Liver (tissue), 9 donors: ENCODE data around the gene SCGB3A2. TPM values are rescaled to one million over a fixed set of nuclear protein-coding genes. Genes with fewer than 3 reads are reported as not detected.

Experiments
- DNase-seq: peaks from one replicate; pipeline ENCODE4 v3.0.0-alpha.2; 2017; ENCODE audit warnings: low spot score
- H3K27ac ChIP-seq, 2 donors: one replicate each; pipeline ENCODE4 v1.7.0; 2013; ENCODE audit warnings: inconsistent platforms in 2 of 2, low read length in 2 of 2, control low read depth in 1 of 2, low read depth in 1 of 2, mild to moderate bottlenecking in 1 of 2
- H3K27me3 ChIP-seq, 4 donors: one replicate each; pipeline versions ENCODE4 v1.6.1 to v1.7.0; 2013; ENCODE audit warnings: low read length in 3 of 4, inconsistent platforms in 1 of 4, mild to moderate bottlenecking in 1 of 4, moderate library complexity in 1 of 4; ENCODE audit not compliant: control insufficient read depth in 4 of 4, insufficient read depth in 4 of 4
- H3K36me3 ChIP-seq, 4 donors: one replicate each; pipeline versions ENCODE4 v1.6.1 to v1.7.0; 2013; ENCODE audit warnings: low read length in 3 of 4, mild to moderate bottlenecking in 3 of 4, low read depth in 1 of 4, moderate library complexity in 1 of 4; ENCODE audit not compliant: control insufficient read depth in 4 of 4, insufficient read depth in 3 of 4
- H3K4me1 ChIP-seq, 4 donors: one replicate each; pipeline versions ENCODE4 v1.6.1 to v1.7.0; 2013; ENCODE audit warnings: low read length in 3 of 4, mild to moderate bottlenecking in 3 of 4, moderate library complexity in 1 of 4; ENCODE audit not compliant: control insufficient read depth in 4 of 4, insufficient read depth in 4 of 4
- H3K4me3 ChIP-seq, 3 donors: one replicate each; pipeline versions ENCODE4 v1.6.1 to v1.7.0; 2013; ENCODE audit warnings: low read length in 3 of 3, control low read depth in 1 of 3, low read depth in 1 of 3, mild to moderate bottlenecking in 1 of 3
- H3K9ac ChIP-seq, 2 donors: one replicate each; pipeline ENCODE4 v1.7.0; 2013; ENCODE audit warnings: low read length in 2 of 2, mild to moderate bottlenecking in 2 of 2, moderate library complexity in 2 of 2, control low read depth in 1 of 2, low read depth in 1 of 2
- H3K9me3 ChIP-seq, 4 donors: one replicate each; pipeline versions ENCODE4 v1.6.1 to v1.7.0; 2013; ENCODE audit warnings: low read length in 3 of 4; ENCODE audit not compliant: control insufficient read depth in 4 of 4
- ATF3 ChIP-seq: IDR thresholded peaks from 2 replicates; pipeline ENCODE4 v1.6.1; 2016; ENCODE audit warnings: antibody characterized with exemption
- EGR1 ChIP-seq, 2 donors: IDR thresholded peaks; 2 replicates each; pipeline ENCODE4 v1.6.1; 2016 to 2018; ENCODE audit warnings: antibody characterized with exemption in 2 of 2, low read depth in 2 of 2
- FOXA1 ChIP-seq: IDR thresholded peaks from 2 replicates; pipeline ENCODE4 v1.6.1; 2016; ENCODE audit warnings: antibody characterized with exemption
- FOXA2 ChIP-seq: IDR thresholded peaks from 2 replicates; pipeline ENCODE4 v1.6.1; 2016; ENCODE audit warnings: antibody characterized with exemption
- GABPA ChIP-seq, 2 donors: IDR thresholded peaks in 1 of 2; conservative IDR thresholded peaks in 1 of 2; 2 replicates each; pipeline ENCODE4 v1.6.1; 2016; ENCODE audit warnings: antibody characterized with exemption in 2 of 2, mild to moderate bottlenecking in 1 of 2, moderate library complexity in 1 of 2
- HNF4A ChIP-seq, 2 donors: conservative IDR thresholded peaks; 2 replicates each; pipeline ENCODE4 v1.6.1; 2016; ENCODE audit warnings: antibody characterized with exemption in 2 of 2, mild to moderate bottlenecking in 2 of 2
- HNF4G ChIP-seq: IDR thresholded peaks from 2 replicates; pipeline ENCODE4 v1.6.1; 2016; ENCODE audit warnings: antibody characterized with exemption
- MAX ChIP-seq: IDR thresholded peaks from 2 replicates; pipeline ENCODE4 v1.6.1; 2016; ENCODE audit warnings: antibody characterized with exemption
- NR2F2 ChIP-seq: IDR thresholded peaks from 2 replicates; pipeline ENCODE4 v1.6.1; 2016; ENCODE audit warnings: antibody characterized with exemption
- RAD21 ChIP-seq, 2 donors: IDR thresholded peaks; 2 replicates each; pipeline ENCODE4 v1.6.1; 2016; ENCODE audit warnings: antibody characterized with exemption in 2 of 2, mild to moderate bottlenecking in 2 of 2
- SP1 ChIP-seq: IDR thresholded peaks from 2 replicates; pipeline ENCODE4 v1.6.1; 2018; ENCODE audit warnings: antibody characterized with exemption, mild to moderate bottlenecking
- TAF1 ChIP-seq: conservative IDR thresholded peaks from 2 replicates; pipeline ENCODE4 v1.6.1; 2016; ENCODE audit warnings: antibody characterized with exemption, mild to moderate bottlenecking
- YY1 ChIP-seq: IDR thresholded peaks from 2 replicates; pipeline ENCODE4 v1.6.1; 2016; ENCODE audit warnings: antibody characterized with exemption, mild to moderate bottlenecking
- WGBS: extraction: QIAGEN DNeasy Blood & Tissue Kit; methylation state at CpG from one replicate; pipeline ENCODE4 v1.1.7; 2013; 5-methylcytosine and 5-hydroxymethylcytosine counted together
- polyA plus RNA-seq, 2 donors: library from polyadenylated mRNA; stranded (reverse) in 1 of 2; unstranded in 1 of 2; fragments of 200-250 nt in 1 of 2; fragments of >200 nt in 1 of 2; fragmentation: Nextera tagmentation in 1 of 2; extraction: Ambion mirVana in 1 of 2; gene quantifications; one replicate each; pipeline versions ENCODE4 v1.2.1 to v1.2.3, GENCODE V29; 2013 to 2015
- total RNA-seq, 2 donors: library from RNA; depleted of rRNA; stranded (reverse); fragments of >200 nt; gene quantifications; one replicate each; pipeline ENCODE4 v1.2.3, GENCODE V29; 2014
- TF ChIP-seq, protein P1 (sequence below): IDR thresholded peaks from 2 replicates; pipeline ENCODE4 v1.6.1; 2016; ENCODE audit warnings: antibody characterized with exemption
- TF ChIP-seq, protein P2 (sequence below): fragments of 150-350 bp; IDR thresholded peaks from 2 replicates; pipeline ENCODE4 v1.5.1; 2017; ENCODE audit warnings: improper control_type of control experiment, low read depth, low read length; ENCODE audit not compliant: missing input control
- TF ChIP-seq, protein P3 (sequence below): IDR thresholded peaks from 2 replicates; pipeline ENCODE4 v1.6.1; 2016; ENCODE audit warnings: antibody characterized with exemption, mild to moderate bottlenecking
- donor health status: healthy.
- donor health status: healthy.
- donor health status: healthy.
- donor health status: healthy.
- donor health status: healthy.

Gene SCGB3A2
- total and polyA plus RNA-seq, 4 donors = not detected

DNA sequence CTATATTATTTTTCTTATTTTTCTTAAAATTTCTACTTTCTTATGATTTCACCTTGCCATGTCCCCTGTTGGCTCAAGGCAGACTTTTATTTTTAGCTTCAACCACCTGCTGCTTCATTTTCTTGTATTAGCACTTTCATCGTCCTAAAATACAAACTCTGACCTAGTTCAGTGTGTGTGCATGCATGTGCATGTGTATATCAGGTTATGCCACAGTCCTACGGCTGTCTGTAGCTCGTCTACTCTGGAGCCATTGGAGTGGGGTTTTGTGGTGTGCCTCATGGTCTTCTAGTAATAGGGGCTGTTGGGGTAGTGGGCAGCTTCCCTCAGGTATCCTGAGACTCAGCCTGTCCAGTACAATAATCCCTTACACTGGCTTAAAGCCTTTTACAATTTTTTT is 33.7 kb upstream of the SCGB3A2 start:
- H3K27ac ChIP-seq = no peak overlapping the region
- H3K4me1 ChIP-seq = no peaks in the 10 kb centered on the region
- H3K9ac ChIP-seq = no peak overlapping the region
- 57% methylated on average over 3 of the region's 3 CpGs for WGBS
- no peaks in the 10 kb centered on the region for H3K27me3 ChIP-seq
- no peaks in the 10 kb centered on the region for H3K36me3 ChIP-seq
- H3K9me3 ChIP-seq = no peaks in the 10 kb centered on the region
- no peak for DNase-seq
- no peak overlapping the region for H3K4me3 ChIP-seq
- TF ChIP-seq, protein P1, sequence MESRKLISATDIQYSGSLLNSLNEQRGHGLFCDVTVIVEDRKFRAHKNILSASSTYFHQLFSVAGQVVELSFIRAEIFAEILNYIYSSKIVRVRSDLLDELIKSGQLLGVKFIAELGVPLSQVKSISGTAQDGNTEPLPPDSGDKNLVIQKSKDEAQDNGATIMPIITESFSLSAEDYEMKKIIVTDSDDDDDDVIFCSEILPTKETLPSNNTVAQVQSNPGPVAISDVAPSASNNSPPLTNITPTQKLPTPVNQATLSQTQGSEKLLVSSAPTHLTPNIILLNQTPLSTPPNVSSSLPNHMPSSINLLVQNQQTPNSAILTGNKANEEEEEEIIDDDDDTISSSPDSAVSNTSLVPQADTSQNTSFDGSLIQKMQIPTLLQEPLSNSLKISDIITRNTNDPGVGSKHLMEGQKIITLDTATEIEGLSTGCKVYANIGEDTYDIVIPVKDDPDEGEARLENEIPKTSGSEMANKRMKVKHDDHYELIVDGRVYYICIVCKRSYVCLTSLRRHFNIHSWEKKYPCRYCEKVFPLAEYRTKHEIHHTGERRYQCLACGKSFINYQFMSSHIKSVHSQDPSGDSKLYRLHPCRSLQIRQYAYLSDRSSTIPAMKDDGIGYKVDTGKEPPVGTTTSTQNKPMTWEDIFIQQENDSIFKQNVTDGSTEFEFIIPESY = no peak
- no peak for TF ChIP-seq ATF3
- no peak for TF ChIP-seq MAX
- TF ChIP-seq TAF1 = no peak
- no peak for TF ChIP-seq GABPA (IDR thresholded peaks at IDR 0.05 in 1 of 2, conservative IDR thresholded peaks at IDR 0.05 in 1 of 2)
- TF ChIP-seq HNF4A (conservative IDR thresholded peaks at IDR 0.05) = no peak
- TF ChIP-seq, protein P2, sequence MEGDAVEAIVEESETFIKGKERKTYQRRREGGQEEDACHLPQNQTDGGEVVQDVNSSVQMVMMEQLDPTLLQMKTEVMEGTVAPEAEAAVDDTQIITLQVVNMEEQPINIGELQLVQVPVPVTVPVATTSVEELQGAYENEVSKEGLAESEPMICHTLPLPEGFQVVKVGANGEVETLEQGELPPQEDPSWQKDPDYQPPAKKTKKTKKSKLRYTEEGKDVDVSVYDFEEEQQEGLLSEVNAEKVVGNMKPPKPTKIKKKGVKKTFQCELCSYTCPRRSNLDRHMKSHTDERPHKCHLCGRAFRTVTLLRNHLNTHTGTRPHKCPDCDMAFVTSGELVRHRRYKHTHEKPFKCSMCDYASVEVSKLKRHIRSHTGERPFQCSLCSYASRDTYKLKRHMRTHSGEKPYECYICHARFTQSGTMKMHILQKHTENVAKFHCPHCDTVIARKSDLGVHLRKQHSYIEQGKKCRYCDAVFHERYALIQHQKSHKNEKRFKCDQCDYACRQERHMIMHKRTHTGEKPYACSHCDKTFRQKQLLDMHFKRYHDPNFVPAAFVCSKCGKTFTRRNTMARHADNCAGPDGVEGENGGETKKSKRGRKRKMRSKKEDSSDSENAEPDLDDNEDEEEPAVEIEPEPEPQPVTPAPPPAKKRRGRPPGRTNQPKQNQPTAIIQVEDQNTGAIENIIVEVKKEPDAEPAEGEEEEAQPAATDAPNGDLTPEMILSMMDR = no peak
- no peak for TF ChIP-seq NR2F2
- TF ChIP-seq YY1 = no peak
- no peak for TF ChIP-seq HNF4G
- TF ChIP-seq, protein P3, sequence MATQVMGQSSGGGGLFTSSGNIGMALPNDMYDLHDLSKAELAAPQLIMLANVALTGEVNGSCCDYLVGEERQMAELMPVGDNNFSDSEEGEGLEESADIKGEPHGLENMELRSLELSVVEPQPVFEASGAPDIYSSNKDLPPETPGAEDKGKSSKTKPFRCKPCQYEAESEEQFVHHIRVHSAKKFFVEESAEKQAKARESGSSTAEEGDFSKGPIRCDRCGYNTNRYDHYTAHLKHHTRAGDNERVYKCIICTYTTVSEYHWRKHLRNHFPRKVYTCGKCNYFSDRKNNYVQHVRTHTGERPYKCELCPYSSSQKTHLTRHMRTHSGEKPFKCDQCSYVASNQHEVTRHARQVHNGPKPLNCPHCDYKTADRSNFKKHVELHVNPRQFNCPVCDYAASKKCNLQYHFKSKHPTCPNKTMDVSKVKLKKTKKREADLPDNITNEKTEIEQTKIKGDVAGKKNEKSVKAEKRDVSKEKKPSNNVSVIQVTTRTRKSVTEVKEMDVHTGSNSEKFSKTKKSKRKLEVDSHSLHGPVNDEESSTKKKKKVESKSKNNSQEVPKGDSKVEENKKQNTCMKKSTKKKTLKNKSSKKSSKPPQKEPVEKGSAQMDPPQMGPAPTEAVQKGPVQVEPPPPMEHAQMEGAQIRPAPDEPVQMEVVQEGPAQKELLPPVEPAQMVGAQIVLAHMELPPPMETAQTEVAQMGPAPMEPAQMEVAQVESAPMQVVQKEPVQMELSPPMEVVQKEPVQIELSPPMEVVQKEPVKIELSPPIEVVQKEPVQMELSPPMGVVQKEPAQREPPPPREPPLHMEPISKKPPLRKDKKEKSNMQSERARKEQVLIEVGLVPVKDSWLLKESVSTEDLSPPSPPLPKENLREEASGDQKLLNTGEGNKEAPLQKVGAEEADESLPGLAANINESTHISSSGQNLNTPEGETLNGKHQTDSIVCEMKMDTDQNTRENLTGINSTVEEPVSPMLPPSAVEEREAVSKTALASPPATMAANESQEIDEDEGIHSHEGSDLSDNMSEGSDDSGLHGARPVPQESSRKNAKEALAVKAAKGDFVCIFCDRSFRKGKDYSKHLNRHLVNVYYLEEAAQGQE = no peak
- no peak for TF ChIP-seq FOXA2
- no peak for TF ChIP-seq RAD21 (IDR thresholded peaks at IDR 0.05)
- no peak for TF ChIP-seq SP1
- TF ChIP-seq EGR1 (IDR thresholded peaks at IDR 0.05; ENCODE audit: low read depth in 2 of 2) = no peak

- no peak for DNase-seq
- Histone ChIP-seq H3K9me3 (no peaks in the 10 kb centered on the region), H3K9ac (no peak overlapping the region), H3K27ac (no peak overlapping the region), H3K4me3 (no peak overlapping the region), H3K36me3 (no peaks in the 10 kb centered on the region), H3K4me1 (no peaks in the 10 kb centered on the region), H3K27me3 (no peaks in the 10 kb centered on the region)
- 90% methylated on average over 4 of the region's 4 CpGs for WGBS
- no peak for TF ChIP-seq YY1
- no peak for TF ChIP-seq TAF1
- no peak for TF ChIP-seq GABPA (IDR thresholded peaks at IDR 0.05 in 1 of 2, conservative IDR thresholded peaks at IDR 0.05 in 1 of 2)
- TF ChIP-seq MAX = no peak
- TF ChIP-seq FOXA1 = no peak
Observed at GRCh38 chr5:147845618-147846017, 32.9 kb upstream of the SCGB3A2 start.
